Activated CD8-positive, alpha-beta memory T cell treated with anti-CD3 and anti-CD28 coated beads for 4 hours (primary cell): ENCODE results near the gene TMEM126A.
A peak's percentile ranks its signal among the peaks of the same experiment; 100 is the strongest.
"Not testable (repeated sequence)": the region's sequence is repeated elsewhere in the genome, so short reads cannot be mapped to it uniquely, and the experiment has no call there.

Experiments used
- DNase-seq, 2 donors: peaks; one replicate each; pipeline ENCODE4 v3.0.0-alpha.2; 2020; ENCODE audit warnings: low read depth in 2 of 2

Gene TMEM126A

GRCh38 chr11:85647604-85648299, at the start of gene TMEM126A:
TSS of gene TMEM126A (plus strand) at chr11:85647967. CDS start at chr11:85650256, 2,289 bp downstream.
- DNase-seq, result peak; percentile 80 to 86

GRCh38 chr11:85599083-85599482, 48.7 kb upstream of the TMEM126A start:
- no peak for DNase-seq

GRCh38 chr11:85602526-85603213, 45.1 kb upstream of the TMEM126A start:
- no peak for DNase-seq

GRCh38 chr11:85603220-85603619, 44.5 kb upstream of the TMEM126A start:
- DNase-seq, result no peak

GRCh38 chr11:85606237-85606636, 41.5 kb upstream of the TMEM126A start:
- not testable (repeated sequence) for DNase-seq

- DNase-seq, result not testable (repeated sequence)
Observed at GRCh38 chr11:85608621-85609020, 39.1 kb upstream of the TMEM126A start.

- not testable (repeated sequence) for DNase-seq
Observed at GRCh38 chr11:85609286-85609685, 38.5 kb upstream of the TMEM126A start.

GRCh38 chr11:85611643-85612042, 36.1 kb upstream of the TMEM126A start:
- DNase-seq, result not testable (repeated sequence)

GRCh38 chr11:85619499-85619898, 28.3 kb upstream of the TMEM126A start:
- no peak for DNase-seq

- DNase-seq, result no peak
Observed at GRCh38 chr11:85620256-85620655, 27.5 kb upstream of the TMEM126A start.

GRCh38 chr11:85626496-85626895, 21.3 kb upstream of the TMEM126A start:
- DNase-seq, result no peak

GRCh38 chr11:85627332-85627997, 20.3 kb upstream of the TMEM126A start, which contains the start of gene DLG2:
TSS of gene DLG2 (minus strand) at chr11:85627344.
- no peak for DNase-seq

- DNase-seq, result peak; percentile 91 to 93
Observed at GRCh38 chr11:85627998-85628770, 19.6 kb upstream of the TMEM126A start, which contains the start of gene TMEM126B. TSS of gene TMEM126B (plus strand) at chr11:85628593. CDS start at chr11:85628608, 15 bp downstream.

- peak in 1 of 2 donors; percentile 19 for DNase-seq
Observed at GRCh38 chr11:85628771-85629341, 18.9 kb upstream of the TMEM126A start.

GRCh38 chr11:85634747-85635146, 13.0 kb upstream of the TMEM126A start:
- no peak for DNase-seq

GRCh38 chr11:85643191-85643614, 4.6 kb upstream of the TMEM126A start:
- DNase-seq, result no peak

- DNase-seq, result no peak
Observed at GRCh38 chr11:85647078-85647477, 689 bp upstream of the TMEM126A start.

- no peak for DNase-seq
Observed at GRCh38 chr11:85651118-85651517, 3.4 kb downstream of the TMEM126A start.

- DNase-seq, result no peak
Observed at GRCh38 chr11:85652786-85653447, 5.2 kb downstream of the TMEM126A start.

GRCh38 chr11:85654343-85654742, 6.6 kb downstream of the TMEM126A start:
- DNase-seq, result not testable (repeated sequence)

- no peak for DNase-seq
Observed at GRCh38 chr11:85656777-85657176, 9.0 kb downstream of the TMEM126A start.
